HG02763 (cell line): ENCODE measurements around the gene NOPCHAP1.
A peak's percentile ranks its signal among the peaks of the same experiment; 100 is the strongest.

ENCODE experiments used
- ATAC-seq: cut with Tn5 transposase; IDR thresholded peaks from one replicate; pipeline ENCODE4 v1.9.1; 2021; ENCODE audit warnings: mild to moderate bottlenecking, moderate library complexity; ENCODE audit not compliant: unreplicated experiment

The NOPCHAP1 gene

GRCh38 chr12:105018012-105018411 lies 31.9 kb downstream of the NOPCHAP1 start:
- ATAC-seq, result no peak

DNA sequence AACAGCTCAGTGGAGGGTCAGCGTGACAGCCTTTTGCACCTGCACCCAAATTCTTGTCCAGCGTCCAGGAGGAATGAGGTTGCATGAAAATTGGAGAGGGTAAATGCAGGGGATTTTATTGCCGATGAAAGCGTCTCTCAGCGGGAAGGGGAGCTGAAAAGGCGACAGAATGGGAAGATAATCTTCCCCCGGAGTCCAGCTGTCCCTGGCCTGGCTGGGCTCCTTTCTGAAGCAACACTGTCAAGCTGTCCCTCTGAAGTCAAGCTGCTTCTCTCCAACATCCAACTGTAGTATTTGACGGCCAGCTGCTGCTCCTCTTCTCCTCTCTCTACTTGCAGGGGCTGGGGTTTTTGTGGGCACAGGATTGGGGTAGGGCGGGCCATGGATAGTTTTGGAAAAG lies 32.7 kb downstream of the NOPCHAP1 start:
- ATAC-seq, result no peak

DNA sequence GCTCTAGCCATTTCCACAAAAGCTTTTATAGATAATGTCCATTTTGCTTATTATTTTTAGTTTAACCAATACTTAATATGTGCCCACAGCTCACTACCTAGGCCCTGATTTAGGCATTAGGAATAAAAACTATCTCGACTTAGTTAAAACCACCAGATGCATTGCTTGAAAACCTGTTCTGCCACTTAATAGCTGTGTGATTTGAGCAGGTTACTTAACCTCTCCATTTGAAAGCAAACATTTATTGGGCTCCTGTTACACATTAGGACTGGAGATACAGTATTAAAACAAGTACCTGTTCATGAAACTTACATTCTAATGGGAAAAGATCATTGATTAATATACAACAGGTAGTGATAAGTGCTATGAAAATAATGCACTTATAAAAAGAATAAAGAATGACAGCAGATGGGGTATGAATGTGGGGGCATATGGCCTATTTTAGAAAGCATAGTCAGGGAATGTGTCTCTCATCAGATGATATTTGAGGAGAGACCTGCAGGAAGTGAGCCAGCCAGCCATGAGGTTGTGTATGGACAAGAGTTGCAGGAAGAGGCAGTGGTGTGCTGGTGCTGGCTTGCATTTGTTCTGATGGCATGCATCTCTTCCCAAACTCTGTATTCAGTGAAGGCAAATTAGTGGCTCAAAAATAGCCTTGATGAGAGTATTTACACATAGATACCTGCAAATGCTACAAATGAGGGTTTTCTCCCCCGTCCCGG lies 34.3 kb downstream of the NOPCHAP1 start:
- ATAC-seq, result no peak

DNA sequence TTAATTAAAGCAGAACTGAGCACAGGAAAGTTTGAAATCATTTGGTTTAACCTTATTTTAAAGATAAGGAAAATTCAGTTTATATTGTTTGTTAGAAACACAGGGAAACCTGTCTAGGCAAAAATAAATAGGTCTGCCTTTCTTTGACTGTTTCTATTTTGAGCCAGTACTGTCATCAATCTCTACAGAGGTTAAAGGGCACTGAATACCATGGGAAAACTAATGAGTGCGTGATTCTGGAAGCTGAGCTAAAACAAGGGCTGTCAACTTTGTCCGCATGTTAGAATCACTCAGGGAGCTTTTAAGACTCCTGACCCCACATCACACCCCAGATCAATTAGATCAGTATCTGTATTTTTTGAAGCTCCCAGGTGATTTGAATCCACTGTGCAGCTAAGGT lies 38.8 kb downstream of the NOPCHAP1 start:
- ATAC-seq, result no peak

GRCh38 chr12:105025890-105026289 lies 39.8 kb downstream of the NOPCHAP1 start:
- no peak for ATAC-seq

DNA sequence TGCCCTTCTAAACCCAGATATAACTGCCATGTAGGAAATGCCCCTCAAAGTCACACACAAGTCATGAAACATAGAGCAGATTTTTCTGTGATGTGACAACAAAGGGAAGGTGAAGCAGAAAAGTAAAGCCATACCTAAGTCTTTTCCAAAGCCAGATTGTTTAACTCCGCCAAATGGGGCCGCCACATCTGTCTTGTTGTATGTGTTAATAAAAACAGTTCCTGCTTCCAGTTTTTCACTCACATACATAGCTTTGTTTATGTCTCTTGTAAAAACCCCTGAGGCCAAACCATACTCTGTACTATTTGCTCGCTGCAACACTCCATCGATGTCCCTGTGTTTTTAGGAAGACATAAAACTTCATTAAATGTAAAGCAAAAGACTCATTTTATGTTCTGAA lies 40.3 kb downstream of the NOPCHAP1 start:
- no peak for ATAC-seq

DNA sequence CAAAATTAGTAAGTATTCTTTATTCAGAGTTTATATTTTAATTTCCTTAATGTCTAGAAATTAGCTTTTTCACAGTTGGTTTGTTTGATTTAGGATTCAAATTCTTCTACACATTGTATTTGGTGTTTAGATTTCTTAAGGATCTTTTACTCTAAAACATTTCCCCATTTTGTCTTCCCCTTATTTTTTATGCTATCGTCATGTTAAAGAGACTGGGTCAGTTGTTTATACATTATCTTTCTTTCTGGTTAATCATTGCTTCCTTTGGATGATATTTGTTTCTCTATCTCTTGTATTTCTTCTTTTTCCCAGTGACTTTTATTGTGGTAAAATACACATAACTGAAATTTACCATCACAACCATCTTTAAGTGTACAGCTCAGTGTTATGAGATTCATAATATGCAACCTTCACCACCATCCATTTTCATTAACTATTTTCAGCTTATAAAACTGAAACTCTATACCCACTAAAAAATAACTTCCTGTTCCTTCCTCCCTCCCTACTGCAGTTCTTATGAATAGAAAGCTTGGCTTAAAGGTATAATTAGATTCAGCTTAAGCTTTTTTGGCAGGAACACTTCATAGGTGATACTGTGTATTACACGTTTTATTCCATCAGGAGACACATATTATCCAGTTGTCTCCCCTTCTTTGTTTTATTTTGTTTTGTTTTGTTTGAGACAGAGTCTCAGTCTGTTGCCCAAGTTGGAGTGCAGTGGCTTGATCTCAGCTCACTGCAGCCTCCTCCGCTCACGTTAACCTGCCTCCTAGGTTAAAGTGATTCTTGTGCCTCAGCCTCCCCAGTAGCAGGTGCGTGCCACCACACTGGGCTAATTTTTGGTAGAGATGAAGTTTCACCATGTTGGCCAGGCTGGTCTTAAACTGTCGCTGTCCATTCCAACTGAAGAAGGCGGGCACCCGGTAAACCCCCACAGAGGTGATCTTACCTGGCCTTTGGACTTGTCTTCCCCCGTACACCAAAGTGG lies 45.0 kb downstream of the NOPCHAP1 start:
- peak; percentile 88 for ATAC-seq

DNA sequence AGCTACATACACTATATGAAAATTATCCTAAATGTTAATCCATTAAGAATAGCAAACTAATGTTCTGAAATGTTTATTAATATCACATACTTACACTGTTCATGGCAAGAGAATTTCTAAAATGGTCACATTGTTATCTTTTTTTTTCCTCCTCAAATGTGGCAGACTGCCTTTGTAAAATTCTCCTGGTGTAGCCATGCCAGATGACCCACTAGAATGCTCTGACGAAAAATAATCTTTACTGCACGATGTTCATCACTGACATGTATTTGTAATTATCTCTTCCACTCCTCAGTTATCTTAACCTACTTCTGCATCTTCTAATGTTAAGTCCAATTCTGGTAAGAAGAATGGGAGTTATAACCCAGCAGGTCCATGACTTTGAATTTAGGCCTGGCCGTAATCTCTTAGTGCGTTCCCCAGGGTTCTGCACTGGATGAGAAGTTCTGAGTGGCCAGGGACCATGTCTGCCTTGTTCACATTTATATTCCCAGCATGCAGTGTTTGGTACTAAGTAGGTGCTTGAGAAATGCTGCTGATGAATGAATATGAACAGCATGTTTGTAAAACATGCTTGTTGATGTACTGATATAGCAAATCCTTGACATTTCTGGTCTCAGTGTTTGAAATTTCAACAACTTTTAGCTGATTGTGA lies 46.7 kb downstream of the NOPCHAP1 start:
- ATAC-seq, result no peak

- no peak for ATAC-seq
These were observed 47.7 kb downstream of the NOPCHAP1 start for GRCh38 chr12:105033851-105034250.
